H1 (cell line): Measurements from ENCODE around the gene PKDREJ. TPM values are rescaled to one million over a fixed set of nuclear protein-coding genes. Genes with fewer than 3 reads are reported as not detected.

ENCODE experiments used
- HDAC6 ChIP-seq: IDR thresholded peaks from one replicate; pipeline ENCODE4 v1.7.1; 2012; ENCODE audit warnings: low read depth, mild to moderate bottlenecking, inconsistent platforms, low read length, moderate library complexity
- KDM5A ChIP-seq: fragments of 200-600 bp; IDR thresholded peaks from 2 replicates; pipeline ENCODE4 v1.7.1; 2012; ENCODE audit warnings: mild to moderate bottlenecking, low read length, inconsistent platforms, mixed read lengths
- SIN3A ChIP-seq, 2 experiments: IDR thresholded peaks in 1 of 2; conservative IDR thresholded peaks in 1 of 2; 2 replicates each; pipeline ENCODE4 v1.6.1; 2011 to 2012; ENCODE audit warnings: low read length in 2 of 2, improper control_type of control experiment in 1 of 2, low read depth in 1 of 2, mild to moderate bottlenecking in 1 of 2
- polyA plus RNA-seq, 7 experiments: library from polyadenylated mRNA; depleted of rRNA in 3 of 7; stranded (reverse) in 5 of 7; unstranded in 2 of 7; fragments of >200 nt in 5 of 7; fragments of 200-250 nt in 2 of 7; gene quantifications; 1 replicate in 5 of 7; 2 replicates in 1 of 7; 4 replicates in 1 of 7; pipeline versions ENCODE4 v1.2.1 to v1.2.3, GENCODE V29; 2011 to 2013; ENCODE audit warnings: missing spikeins in 2 of 7, mixed read lengths in 2 of 7
- total RNA-seq: library from RNA; stranded (reverse); fragmentation: NEBNext Ultra II Directional; extraction: Animal tissue kit (Norgen Biotek cat#: 25700); gene quantifications from 2 replicates; pipeline ENCODE4 v1.2.1, GENCODE V29; 2021

PKDREJ gene
- total and polyA plus RNA-seq, 2 of the 8 experiments (the other 6 are each of a cell fraction or from before 2014, with no cell fraction given): 0.02 to 0.04 TPM

DNA sequence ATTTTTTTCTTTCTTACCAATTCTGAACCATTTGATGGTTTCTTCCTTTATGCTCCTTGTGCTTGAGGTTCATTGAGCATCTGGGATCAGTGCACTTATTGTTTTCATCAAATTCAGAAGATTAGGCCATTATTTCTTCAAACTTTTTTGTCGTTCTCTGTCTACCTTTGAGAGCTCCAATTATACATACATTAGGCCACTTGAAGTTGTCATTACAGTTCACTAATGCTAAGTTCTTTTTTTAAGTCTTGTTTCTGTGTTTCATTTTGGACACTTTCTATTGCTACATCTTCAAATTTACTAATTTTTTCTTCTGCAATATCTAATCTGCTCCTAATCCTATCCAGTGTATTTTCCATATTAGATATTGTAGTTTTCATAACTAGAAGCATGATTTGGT, 53.9 kb downstream of the PKDREJ start (continued):
- TF ChIP-seq HDAC6: no peak
- no peak for TF ChIP-seq KDM5A
- TF ChIP-seq SIN3A (conservative IDR thresholded peaks at IDR 0.05 in 1 of 2, IDR thresholded peaks at IDR 0.05 in 1 of 2; ENCODE audit: low read depth in 1 of 2, low read length in 2 of 2): no peak

Other genes with a start within 250 kb of the PKDREJ start
- 8.2 and 10.0 TPM in 2 replicates for gene PPARA, start 112.8 kb downstream of the PKDREJ start, total RNA-seq
- 3.1 and 3.3 TPM in 2 replicates for gene PPARA, start 112.8 kb downstream of the PKDREJ start, polyA plus RNA-seq (2011; rRNA removed)
- 8.8 and 9.7 TPM in 2 replicates for gene CDPF1, start 13.1 kb downstream of the PKDREJ start, total RNA-seq
- 13.7 and 15.4 TPM in 2 replicates for gene CDPF1, start 13.1 kb downstream of the PKDREJ start, polyA plus RNA-seq (2011; rRNA removed)
- gene TTC38, start 4.7 kb upstream of the PKDREJ start, total RNA-seq: 25.3 and 30.0 TPM in 2 replicates
- 34.8 and 40.8 TPM in 2 replicates for gene TTC38, start 4.7 kb upstream of the PKDREJ start, polyA plus RNA-seq (2011; rRNA removed)
- gene GTSE1, start 33.5 kb upstream of the PKDREJ start, total RNA-seq: 38.6 and 40.6 TPM in 2 replicates
- 17.5 and 25.7 TPM in 2 replicates for gene GTSE1, start 33.5 kb upstream of the PKDREJ start, polyA plus RNA-seq (2011; rRNA removed)
- 67.7 and 70.6 TPM in 2 replicates for gene TRMU, start 72.4 kb upstream of the PKDREJ start, total RNA-seq
- 43.4 and 52.9 TPM in 2 replicates for gene TRMU, start 72.4 kb upstream of the PKDREJ start, polyA plus RNA-seq (2011; rRNA removed)